WTC11 (cell line): ENCODE results near the gene BLOC1S4. TPM values are rescaled to one million over a fixed set of nuclear protein-coding genes. Genes with fewer than 3 reads are reported as not detected.
"Not testable (repeated sequence)": the region's sequence is repeated elsewhere in the genome, so short reads cannot be mapped to it uniquely, and the experiment has no call there.

Experiments
- ATAC-seq: fragments of 200-7000 bp; cut with Tn5 transposase; 2 replicates; pipeline ENCODE4 v1.10.0; 2021; ENCODE audit warnings: mild to moderate bottlenecking, moderate library complexity
- CTCF ChIA-PET: fragments of 300-600 bp; sonication (Branson Sonifier 250); formaldehyde crosslinking; loops from one replicate; lab custom pipeline; 2021; ENCODE audit warnings: antibody characterized with exemption; lab: Charles Lee
- POLR2A ChIA-PET: fragments of 350-600 bp; sonication (Branson Sonifier 250); formaldehyde crosslinking; loops from one replicate; lab custom pipeline; 2021; ENCODE audit warnings: antibody characterized with exemption; lab: Charles Lee
- DNase-seq: peaks from one replicate; pipeline ENCODE4 v3.0.0; 2021; ENCODE audit warnings: low spot score
- H3K27ac Mint-ChIP-seq: 2 replicates; pipeline ENCODE4 v1.8.0; 2021; ENCODE audit warnings: mixed read lengths
- H3K27me3 Mint-ChIP-seq: 2 replicates; pipeline ENCODE4 v1.8.0; 2021; ENCODE audit warnings: low read depth, mild to moderate bottlenecking, moderate library complexity, mixed read lengths
- H3K36me3 Mint-ChIP-seq: 2 replicates; pipeline ENCODE4 v1.8.0; 2021; ENCODE audit warnings: mixed read lengths
- H3K4me1 Mint-ChIP-seq: 2 replicates; pipeline ENCODE4 v1.8.0; 2022; ENCODE audit warnings: mixed read lengths
- H3K4me3 Mint-ChIP-seq: 2 replicates; pipeline ENCODE4 v1.8.0; 2021; ENCODE audit warnings: mild to moderate bottlenecking, moderate library complexity, mixed read lengths
- H3K9me3 Mint-ChIP-seq: 2 replicates; pipeline ENCODE4 v1.8.0; 2021; ENCODE audit warnings: mixed read lengths
- CBFB ChIP-seq: sonication (generic); formaldehyde crosslinking; IDR thresholded peaks from 2 replicates; pipeline ENCODE4 v1.8.1; 2022; ENCODE audit warnings: mild to moderate bottlenecking, low read depth, missing genetic modification reagents
- GABPB1 ChIP-seq: sonication (generic); formaldehyde crosslinking; IDR thresholded peaks from 2 replicates; pipeline ENCODE4 v1.8.1; 2023; ENCODE audit warnings: mild to moderate bottlenecking, missing genetic modification reagents
- GRHL2 ChIP-seq: fragments of 250-450 bp; sonication (Bioruptor Pico); IDR thresholded peaks from 2 replicates; pipeline ENCODE4 v1.8.0; 2022; ENCODE audit warnings: mild to moderate bottlenecking, moderate library complexity; ENCODE audit not compliant: insufficient replicate concordance, severe bottlenecking
- MXD4 ChIP-seq: fragments of 250-450 bp; sonication (Bioruptor Pico); IDR thresholded peaks from 2 replicates; pipeline ENCODE4 v1.8.0; 2021; ENCODE audit warnings: mild to moderate bottlenecking, moderate library complexity, borderline replicate concordance
- NR2C2 ChIP-seq: sonication (generic); formaldehyde crosslinking; IDR thresholded peaks from 2 replicates; pipeline ENCODE4 v1.8.0; 2022; ENCODE audit warnings: mild to moderate bottlenecking, missing genetic modification reagents
- SP1 ChIP-seq: sonication (generic); formaldehyde crosslinking; conservative IDR thresholded peaks from 2 replicates; pipeline ENCODE4 v1.8.1; 2022; ENCODE audit warnings: missing genetic modification reagents
- TCF7 ChIP-seq: sonication (generic); formaldehyde crosslinking; IDR thresholded peaks from 2 replicates; pipeline ENCODE4 v1.8.0; 2022; ENCODE audit warnings: mild to moderate bottlenecking, low read depth, missing genetic modification reagents, moderate library complexity
- ZNF138 ChIP-seq: sonication (generic); formaldehyde crosslinking; conservative IDR thresholded peaks from 2 replicates; pipeline ENCODE4 v1.8.1; 2022; ENCODE audit warnings: mild to moderate bottlenecking, moderate library complexity, missing genetic modification reagents
- ZNF232 ChIP-seq: sonication (generic); formaldehyde crosslinking; IDR thresholded peaks from 2 replicates; pipeline ENCODE4 v1.8.0; 2022; ENCODE audit warnings: mild to moderate bottlenecking, missing genetic modification reagents
- total RNA-seq: library from RNA; stranded (reverse); gene quantifications from 3 replicates; pipeline ENCODE4 v1.2.3, GENCODE V29; 2021
- TF ChIP-seq, protein P1 (sequence below): sonication (generic); formaldehyde crosslinking; IDR thresholded peaks from 2 replicates; pipeline ENCODE4 v1.8.1; 2022; ENCODE audit warnings: missing genetic modification reagents, borderline replicate concordance
- TF ChIP-seq, protein P2 (sequence below): sonication (generic); formaldehyde crosslinking; IDR thresholded peaks from 2 replicates; pipeline ENCODE4 v1.8.1; 2023; ENCODE audit warnings: mild to moderate bottlenecking, missing genetic modification reagents, borderline replicate concordance
- TF ChIP-seq, protein P3 (sequence below): fragments of 250-450 bp; sonication (Bioruptor Pico); IDR thresholded peaks from 2 replicates; pipeline ENCODE4 v2.1.2; 2022; ENCODE audit warnings: mild to moderate bottlenecking, moderate library complexity
- TF ChIP-seq, protein P4 (sequence below): fragments of 250-450 bp; sonication (Bioruptor Pico); IDR thresholded peaks from 2 replicates; pipeline ENCODE4 v1.8.0; 2021; ENCODE audit warnings: mild to moderate bottlenecking
- TF ChIP-seq, protein P5 (sequence below): sonication (generic); formaldehyde crosslinking; IDR thresholded peaks from 2 replicates; pipeline ENCODE4 v1.8.1; 2022; ENCODE audit warnings: low read depth, missing genetic modification reagents, borderline replicate concordance
- TF ChIP-seq, protein P6 (sequence below): fragments of 250-450 bp; sonication (Bioruptor Pico); conservative IDR thresholded peaks from 2 replicates; pipeline ENCODE4 v1.9.0; 2021; ENCODE audit warnings: mild to moderate bottlenecking

BLOC1S4 gene
- total RNA-seq, 1 experiment from 2014 or later = 21.4 TPM

DNA sequence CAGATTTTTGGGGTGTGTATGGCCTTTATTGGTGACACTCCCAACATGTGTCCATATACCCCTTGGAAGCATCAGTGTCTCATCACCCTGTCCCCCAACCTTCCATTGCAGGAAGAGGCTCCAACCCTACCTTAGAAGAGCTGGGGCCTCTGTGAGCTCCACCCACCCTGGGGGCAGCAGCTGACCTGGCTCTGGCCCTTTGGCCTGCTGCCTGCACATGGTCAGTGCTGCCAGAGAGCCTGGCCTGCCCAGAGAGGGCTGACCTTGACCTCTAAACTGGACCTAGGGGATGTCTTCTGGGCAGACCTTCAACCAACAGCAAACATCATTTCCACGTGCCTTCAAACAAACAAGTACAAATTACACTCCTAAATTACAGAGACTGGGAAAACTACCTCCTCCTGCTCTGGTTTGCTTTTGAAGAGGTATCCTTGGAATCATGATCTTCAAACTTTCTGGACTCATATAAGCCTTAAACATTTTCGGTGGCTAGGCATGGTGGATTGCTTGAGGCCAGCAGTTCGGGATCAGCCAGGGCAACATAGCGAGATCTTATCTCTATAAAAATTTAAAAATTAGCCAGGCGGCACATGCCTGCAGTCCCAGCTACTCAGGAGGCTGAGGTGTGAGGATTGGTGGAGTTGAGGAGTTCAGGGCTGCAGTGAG lies 39.2 kb downstream of the BLOC1S4 start:
- H3K27ac Mint-ChIP-seq = no peak overlapping the region
- DNase-seq (no peak), ATAC-seq (no peak)
- ChIA-PET CTCF (no interaction called here), POLR2A (no interaction called here)
- H3K4me1 Mint-ChIP-seq = 0 out of 2 replicates have a peak, but pooled peaks cover 4% of the 10 kb centered on the region
- no peaks in the 10 kb centered on the region for H3K36me3 Mint-ChIP-seq
- H3K27me3 Mint-ChIP-seq = no peaks in the 10 kb centered on the region; the same call in 1 of the 2 replicates
- TF ChIP-seq, protein P1, sequence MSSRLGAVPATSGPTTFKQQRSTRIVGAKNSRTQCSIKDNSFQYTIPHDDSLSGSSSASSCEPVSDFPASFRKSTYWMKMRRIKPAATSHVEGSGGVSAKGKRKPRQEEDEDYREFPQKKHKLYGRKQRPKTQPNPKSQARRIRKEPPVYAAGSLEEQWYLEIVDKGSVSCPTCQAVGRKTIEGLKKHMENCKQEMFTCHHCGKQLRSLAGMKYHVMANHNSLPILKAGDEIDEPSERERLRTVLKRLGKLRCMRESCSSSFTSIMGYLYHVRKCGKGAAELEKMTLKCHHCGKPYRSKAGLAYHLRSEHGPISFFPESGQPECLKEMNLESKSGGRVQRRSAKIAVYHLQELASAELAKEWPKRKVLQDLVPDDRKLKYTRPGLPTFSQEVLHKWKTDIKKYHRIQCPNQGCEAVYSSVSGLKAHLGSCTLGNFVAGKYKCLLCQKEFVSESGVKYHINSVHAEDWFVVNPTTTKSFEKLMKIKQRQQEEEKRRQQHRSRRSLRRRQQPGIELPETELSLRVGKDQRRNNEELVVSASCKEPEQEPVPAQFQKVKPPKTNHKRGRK = no peak
- TF ChIP-seq, protein P2, sequence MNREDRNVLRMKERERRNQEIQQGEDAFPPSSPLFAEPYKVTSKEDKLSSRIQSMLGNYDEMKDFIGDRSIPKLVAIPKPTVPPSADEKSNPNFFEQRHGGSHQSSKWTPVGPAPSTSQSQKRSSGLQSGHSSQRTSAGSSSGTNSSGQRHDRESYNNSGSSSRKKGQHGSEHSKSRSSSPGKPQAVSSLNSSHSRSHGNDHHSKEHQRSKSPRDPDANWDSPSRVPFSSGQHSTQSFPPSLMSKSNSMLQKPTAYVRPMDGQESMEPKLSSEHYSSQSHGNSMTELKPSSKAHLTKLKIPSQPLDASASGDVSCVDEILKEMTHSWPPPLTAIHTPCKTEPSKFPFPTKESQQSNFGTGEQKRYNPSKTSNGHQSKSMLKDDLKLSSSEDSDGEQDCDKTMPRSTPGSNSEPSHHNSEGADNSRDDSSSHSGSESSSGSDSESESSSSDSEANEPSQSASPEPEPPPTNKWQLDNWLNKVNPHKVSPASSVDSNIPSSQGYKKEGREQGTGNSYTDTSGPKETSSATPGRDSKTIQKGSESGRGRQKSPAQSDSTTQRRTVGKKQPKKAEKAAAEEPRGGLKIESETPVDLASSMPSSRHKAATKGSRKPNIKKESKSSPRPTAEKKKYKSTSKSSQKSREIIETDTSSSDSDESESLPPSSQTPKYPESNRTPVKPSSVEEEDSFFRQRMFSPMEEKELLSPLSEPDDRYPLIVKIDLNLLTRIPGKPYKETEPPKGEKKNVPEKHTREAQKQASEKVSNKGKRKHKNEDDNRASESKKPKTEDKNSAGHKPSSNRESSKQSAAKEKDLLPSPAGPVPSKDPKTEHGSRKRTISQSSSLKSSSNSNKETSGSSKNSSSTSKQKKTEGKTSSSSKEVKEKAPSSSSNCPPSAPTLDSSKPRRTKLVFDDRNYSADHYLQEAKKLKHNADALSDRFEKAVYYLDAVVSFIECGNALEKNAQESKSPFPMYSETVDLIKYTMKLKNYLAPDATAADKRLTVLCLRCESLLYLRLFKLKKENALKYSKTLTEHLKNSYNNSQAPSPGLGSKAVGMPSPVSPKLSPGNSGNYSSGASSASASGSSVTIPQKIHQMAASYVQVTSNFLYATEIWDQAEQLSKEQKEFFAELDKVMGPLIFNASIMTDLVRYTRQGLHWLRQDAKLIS (CRISPR knock-in tag) = no peak
- TF ChIP-seq GABPB1 (CRISPR knock-in tag) (peak; percentile 75), ZNF232 (no peak)
- TF ChIP-seq, protein P3, sequence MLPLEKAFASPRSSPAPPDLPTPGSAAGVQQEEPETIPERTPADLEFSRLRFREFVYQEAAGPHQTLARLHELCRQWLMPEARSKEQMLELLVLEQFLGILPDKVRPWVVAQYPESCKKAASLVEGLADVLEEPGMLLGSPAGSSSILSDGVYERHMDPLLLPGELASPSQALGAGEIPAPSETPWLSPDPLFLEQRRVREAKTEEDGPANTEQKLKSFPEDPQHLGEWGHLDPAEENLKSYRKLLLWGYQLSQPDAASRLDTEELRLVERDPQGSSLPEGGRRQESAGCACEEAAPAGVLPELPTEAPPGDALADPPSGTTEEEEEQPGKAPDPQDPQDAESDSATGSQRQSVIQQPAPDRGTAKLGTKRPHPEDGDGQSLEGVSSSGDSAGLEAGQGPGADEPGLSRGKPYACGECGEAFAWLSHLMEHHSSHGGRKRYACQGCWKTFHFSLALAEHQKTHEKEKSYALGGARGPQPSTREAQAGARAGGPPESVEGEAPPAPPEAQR = no peak
- TF ChIP-seq, protein P4, sequence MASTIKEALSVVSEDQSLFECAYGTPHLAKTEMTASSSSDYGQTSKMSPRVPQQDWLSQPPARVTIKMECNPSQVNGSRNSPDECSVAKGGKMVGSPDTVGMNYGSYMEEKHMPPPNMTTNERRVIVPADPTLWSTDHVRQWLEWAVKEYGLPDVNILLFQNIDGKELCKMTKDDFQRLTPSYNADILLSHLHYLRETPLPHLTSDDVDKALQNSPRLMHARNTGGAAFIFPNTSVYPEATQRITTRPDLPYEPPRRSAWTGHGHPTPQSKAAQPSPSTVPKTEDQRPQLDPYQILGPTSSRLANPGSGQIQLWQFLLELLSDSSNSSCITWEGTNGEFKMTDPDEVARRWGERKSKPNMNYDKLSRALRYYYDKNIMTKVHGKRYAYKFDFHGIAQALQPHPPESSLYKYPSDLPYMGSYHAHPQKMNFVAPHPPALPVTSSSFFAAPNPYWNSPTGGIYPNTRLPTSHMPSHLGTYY (CRISPR knock-in tag) = no peak
- H3K4me3 Mint-ChIP-seq = no peak overlapping the region
- no peaks in the 10 kb centered on the region for H3K9me3 Mint-ChIP-seq

DNA sequence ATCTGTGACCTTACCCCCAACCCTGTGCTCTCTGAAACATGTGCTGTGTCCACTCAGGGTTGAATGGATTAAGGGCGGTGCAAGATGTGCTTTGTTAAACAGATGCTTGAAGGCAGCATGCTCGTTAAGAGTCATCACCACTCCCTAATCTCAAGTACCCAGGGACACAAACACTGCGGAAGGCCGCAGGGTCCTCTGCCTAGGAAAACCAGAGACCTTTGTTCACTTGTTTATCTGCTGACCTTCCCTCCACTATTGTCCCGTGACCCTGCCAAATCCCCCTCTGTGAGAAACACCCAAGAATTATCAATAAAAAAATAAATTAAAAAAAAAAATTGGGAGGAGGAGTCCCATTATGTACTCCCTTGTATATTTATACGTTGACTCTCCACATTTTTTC lies 40.4 kb downstream of the BLOC1S4 start:
- H3K4me3 Mint-ChIP-seq, H3K27me3 Mint-ChIP-seq, H3K36me3 Mint-ChIP-seq, H3K27ac Mint-ChIP-seq, ATAC-seq, DNase-seq, H3K4me1 Mint-ChIP-seq, POLR2A ChIA-PET, H3K9me3 Mint-ChIP-seq: not testable (repeated sequence)
- CTCF ChIA-PET = interaction anchor here (1.0 kb wide), 1 partner anchor 36 kb away, joined by 4 read pairs; no protein-coding TSS in a partner anchor

DNA sequence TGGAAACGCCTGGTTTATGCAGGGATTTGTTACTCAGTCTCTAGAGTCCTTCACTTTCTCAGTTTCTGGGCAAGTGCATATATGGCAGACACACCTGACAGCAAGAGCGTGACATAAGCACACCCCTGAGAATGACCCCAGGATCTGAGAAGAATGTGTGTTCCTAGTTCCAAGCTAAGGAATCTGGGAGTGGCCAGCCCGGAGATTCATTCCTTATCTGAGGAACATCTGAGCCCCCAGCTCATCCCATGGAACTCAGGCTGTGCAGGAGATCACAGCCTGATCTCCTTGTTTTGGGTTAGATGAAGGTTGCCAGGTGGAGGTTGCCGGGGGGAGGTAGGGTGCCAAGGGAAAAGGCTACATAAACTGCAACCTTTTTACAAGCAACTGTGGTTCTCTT lies 42.8 kb downstream of the BLOC1S4 start:
- Mint-ChIP-seq H3K27ac (no peak overlapping the region), H3K4me3 (no peak overlapping the region)

More for the DNA sequence above, 42.8 kb downstream of the BLOC1S4 start:
- Mint-ChIP-seq H3K9me3 (no peaks in the 10 kb centered on the region), H3K36me3 (no peaks in the 10 kb centered on the region), H3K27me3 (no peaks in the 10 kb centered on the region; the same call in none of the 2 replicates), H3K4me1 (peaks cover 3% of the 10 kb centered on the region; the same call in 1 of the 2 replicates)
- TF ChIP-seq SP1 (CRISPR knock-in tag) (no peak), NR2C2 (no peak), GRHL2 (CRISPR knock-in tag) (no peak), ZNF138 (CRISPR knock-in tag) (no peak), CBFB (CRISPR knock-in tag) (no peak), TCF7 (CRISPR knock-in tag) (no peak), MXD4 (no peak)
- TF ChIP-seq, protein P5, sequence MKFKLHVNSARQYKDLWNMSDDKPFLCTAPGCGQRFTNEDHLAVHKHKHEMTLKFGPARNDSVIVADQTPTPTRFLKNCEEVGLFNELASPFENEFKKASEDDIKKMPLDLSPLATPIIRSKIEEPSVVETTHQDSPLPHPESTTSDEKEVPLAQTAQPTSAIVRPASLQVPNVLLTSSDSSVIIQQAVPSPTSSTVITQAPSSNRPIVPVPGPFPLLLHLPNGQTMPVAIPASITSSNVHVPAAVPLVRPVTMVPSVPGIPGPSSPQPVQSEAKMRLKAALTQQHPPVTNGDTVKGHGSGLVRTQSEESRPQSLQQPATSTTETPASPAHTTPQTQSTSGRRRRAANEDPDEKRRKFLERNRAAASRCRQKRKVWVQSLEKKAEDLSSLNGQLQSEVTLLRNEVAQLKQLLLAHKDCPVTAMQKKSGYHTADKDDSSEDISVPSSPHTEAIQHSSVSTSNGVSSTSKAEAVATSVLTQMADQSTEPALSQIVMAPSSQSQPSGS (CRISPR knock-in tag) = no peak
- TF ChIP-seq, protein P6, sequence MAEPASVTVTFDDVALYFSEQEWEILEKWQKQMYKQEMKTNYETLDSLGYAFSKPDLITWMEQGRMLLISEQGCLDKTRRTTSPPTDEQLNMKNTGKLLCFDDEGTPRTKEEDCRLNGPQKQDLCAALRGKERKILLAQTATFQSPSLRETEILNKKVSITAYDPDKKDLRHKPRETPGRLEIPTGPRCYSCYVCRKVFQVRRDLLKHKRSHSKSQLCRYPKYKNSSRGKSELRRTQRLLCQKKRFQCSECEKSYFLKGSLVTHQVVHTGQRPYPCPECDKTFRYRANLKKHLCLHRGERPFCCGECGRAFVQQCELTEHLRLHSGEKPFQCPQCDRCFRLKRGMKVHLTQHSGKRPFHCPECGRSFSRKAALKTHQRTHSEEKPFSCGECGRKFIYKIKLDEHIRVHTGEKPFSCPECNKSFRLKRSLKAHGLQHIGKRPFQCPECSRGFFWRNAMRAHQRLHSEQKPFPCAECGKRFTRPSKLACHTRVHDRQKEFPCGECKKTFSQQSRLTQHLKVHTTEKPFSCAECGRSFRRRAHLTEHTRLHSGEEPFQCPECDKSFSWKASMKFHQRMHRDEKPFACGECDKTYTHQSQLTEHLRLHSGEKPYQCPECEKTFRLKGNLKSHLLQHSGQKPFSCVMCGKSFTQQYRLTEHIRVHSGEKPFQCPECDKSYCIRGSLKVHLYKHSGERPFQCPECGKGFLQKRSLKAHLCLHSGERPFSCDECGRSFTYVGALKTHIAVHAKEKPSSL = no peak
- POLR2A ChIA-PET = no interaction called here
- DNase-seq (no peak), ATAC-seq (no peak)
- CTCF ChIA-PET = no interaction called here
